GM12891 (cell line): Measurements from ENCODE around the gene ASF1B.

ENCODE experiments used
- DNase-seq: peaks from one replicate; pipeline ENCODE4 v3.0.0; 2011; ENCODE audit warnings: low spot score; ENCODE audit not compliant: insufficient read length
- FAIRE-seq: peaks from 2 replicates; lab custom pipeline; 2011; peaks lifted over from hg19 to GRCh38; lab: Jason Lieb, UNC
- PAX5 ChIP-seq: IDR thresholded peaks from 2 replicates; pipeline ENCODE4 v1.6.1; 2011; ENCODE audit warnings: low read length, moderate library complexity, mild to moderate bottlenecking; ENCODE audit not compliant: insufficient read depth, severe bottlenecking
- POLR2A ChIP-seq: IDR thresholded peaks from 2 replicates; pipeline ENCODE4 v1.6.1; 2011; ENCODE audit warnings: low read depth, low read length, control low read depth
- POLR2AphosphoS5 ChIP-seq: IDR thresholded peaks from 2 replicates; pipeline ENCODE4 v1.6.1; 2011; ENCODE audit warnings: low read depth, low read length, control low read depth
- POU2F2 ChIP-seq: IDR thresholded peaks from 2 replicates; pipeline ENCODE4 v1.6.1; 2011; ENCODE audit warnings: low read depth, mild to moderate bottlenecking, control low read depth, low read length, moderate library complexity
- SPI1 ChIP-seq: IDR thresholded peaks from 2 replicates; pipeline ENCODE4 v1.6.1; 2011; ENCODE audit warnings: low read depth, low read length, control low read depth
- TAF1 ChIP-seq: IDR thresholded peaks from 2 replicates; pipeline ENCODE4 v1.6.1; 2011; ENCODE audit warnings: low read depth, low read length, control low read depth

Gene ASF1B

GRCh38 chr19:14161305-14161704 lies 24.9 kb upstream of the ASF1B start:
- DNase-seq (no peak), FAIRE-seq (no peak)
- no peak for TF ChIP-seq POLR2AphosphoS5
- TF ChIP-seq POLR2A = no peak
- TF ChIP-seq SPI1 = no peak
- TF ChIP-seq TAF1 = no peak
- no peak for TF ChIP-seq PAX5
- TF ChIP-seq POU2F2 = no peak

- no peak for TF ChIP-seq PAX5
- TF ChIP-seq POU2F2 = no peak
- FAIRE-seq (no peak), DNase-seq (peak; percentile 14)
These were observed 23.8 kb upstream of the ASF1B start for GRCh38 chr19:14160017-14160703.

GRCh38 chr19:14159059-14159458 lies 22.7 kb upstream of the ASF1B start:
- TF ChIP-seq PAX5 (no peak), POU2F2 (no peak), POLR2A (no peak), SPI1 (no peak), POLR2AphosphoS5 (no peak), TAF1 (no peak)
- FAIRE-seq = no peak
- DNase-seq = peak; percentile 24

- peak; percentile 14 for DNase-seq
- no peak for TF ChIP-seq TAF1
- no peak for TF ChIP-seq PAX5
- TF ChIP-seq POLR2AphosphoS5 = no peak
- TF ChIP-seq SPI1 = no peak
- TF ChIP-seq POU2F2 = no peak
- TF ChIP-seq POLR2A = no peak
- no peak for FAIRE-seq
These were observed 22.1 kb upstream of the ASF1B start for GRCh38 chr19:14158276-14159023.

GRCh38 chr19:14156971-14157717 lies 20.8 kb upstream of the ASF1B start:
- FAIRE-seq (no peak), DNase-seq (no peak)
- TF ChIP-seq POLR2AphosphoS5 (no peak), PAX5 (no peak), SPI1 (no peak), TAF1 (no peak), POLR2A (no peak), POU2F2 (no peak)

- TF ChIP-seq POLR2AphosphoS5 = no peak
- TF ChIP-seq POLR2A = no peak
- TF ChIP-seq PAX5 = no peak
- no peak for TF ChIP-seq SPI1
- no peak for TF ChIP-seq POU2F2
- TF ChIP-seq TAF1 = no peak
- FAIRE-seq = no peak
- DNase-seq = no peak
These were observed 19.7 kb upstream of the ASF1B start for GRCh38 chr19:14156122-14156521.

GRCh38 chr19:14155371-14155770 lies 19.0 kb upstream of the ASF1B start:
- TF ChIP-seq SPI1 = no peak
- no peak for FAIRE-seq
- DNase-seq = peak; percentile 14

- DNase-seq = peak; percentile 11
- no peak for FAIRE-seq
- TF ChIP-seq POLR2A (no peak), SPI1 (no peak), POLR2AphosphoS5 (no peak), POU2F2 (no peak), PAX5 (no peak), TAF1 (no peak)
These were observed 16.3 kb upstream of the ASF1B start for GRCh38 chr19:14152713-14153112.

GRCh38 chr19:14150770-14151661 lies 14.6 kb upstream of the ASF1B start:
- no peak for FAIRE-seq
- TF ChIP-seq POLR2AphosphoS5 (no peak), POLR2A (no peak), POU2F2 (no peak)
- peak; percentile 35 for DNase-seq
